Ishikawa (cell line): ENCODE results near the gene EMC8.

Source experiments
- CEBPB ChIP-seq: IDR thresholded peaks from 2 replicates; pipeline ENCODE4 v1.6.1; 2012
- CREB1 ChIP-seq: IDR thresholded peaks from 2 replicates; pipeline ENCODE4 v1.6.1; 2012; ENCODE audit warnings: low read depth
- EGR1 ChIP-seq: IDR thresholded peaks from 2 replicates; pipeline ENCODE4 v1.6.1; 2012
- EP300 ChIP-seq: IDR thresholded peaks from 2 replicates; pipeline ENCODE4 v1.6.1; 2012; ENCODE audit warnings: borderline replicate concordance
- FOXM1 ChIP-seq: IDR thresholded peaks from 2 replicates; pipeline ENCODE4 v1.6.1; 2012; ENCODE audit warnings: low read depth, borderline replicate concordance
- NFIC ChIP-seq: IDR thresholded peaks from 2 replicates; pipeline ENCODE4 v1.6.1; 2012
- RAD21 ChIP-seq: IDR thresholded peaks from 2 replicates; pipeline ENCODE4 v1.6.1; 2012; ENCODE audit warnings: low read depth
- TAF1 ChIP-seq: IDR thresholded peaks from 2 replicates; pipeline ENCODE4 v1.6.1; 2012; ENCODE audit warnings: low read depth, mild to moderate bottlenecking
- TCF12 ChIP-seq: IDR thresholded peaks from 2 replicates; pipeline ENCODE4 v1.6.1; 2012; ENCODE audit warnings: low read depth
- TEAD4 ChIP-seq: IDR thresholded peaks from 2 replicates; pipeline ENCODE4 v1.6.1; 2012
- YY1 ChIP-seq: IDR thresholded peaks from 2 replicates; pipeline ENCODE4 v1.6.1; 2012; ENCODE audit warnings: low read depth
- ZBTB7A ChIP-seq: IDR thresholded peaks from 2 replicates; pipeline ENCODE4 v1.6.1; 2012; ENCODE audit warnings: low read depth
- TF ChIP-seq, protein P1 (sequence below): IDR thresholded peaks from 2 replicates; pipeline ENCODE4 v1.6.1; 2012
- TF ChIP-seq, protein P2 (sequence below): IDR thresholded peaks from 2 replicates; pipeline ENCODE4 v1.6.1; 2012; ENCODE audit warnings: low read depth, mild to moderate bottlenecking
- TF ChIP-seq, protein P3 (sequence below): IDR thresholded peaks from 2 replicates; pipeline ENCODE4 v1.6.1; 2012

The EMC8 gene

DNA sequence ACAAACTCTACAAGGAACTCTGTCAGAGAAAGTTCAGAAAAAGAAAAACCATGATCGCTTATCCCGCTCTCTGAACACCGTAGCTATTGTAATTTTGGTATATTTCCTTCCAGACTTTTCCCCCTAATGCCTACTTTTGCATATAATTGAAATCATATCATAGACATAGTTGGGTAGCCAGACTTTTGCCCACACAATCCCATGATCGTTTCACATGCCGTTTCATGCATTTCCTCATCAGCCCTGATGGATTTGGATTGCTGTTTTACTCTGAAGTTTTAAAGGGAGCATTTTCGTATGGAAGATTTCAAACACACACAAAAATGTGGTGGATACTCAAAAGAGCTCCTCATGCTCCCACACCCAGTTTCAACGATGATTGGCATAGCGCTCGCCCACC lies 31.5 kb upstream of the EMC8 start:
- TF ChIP-seq, protein P1, sequence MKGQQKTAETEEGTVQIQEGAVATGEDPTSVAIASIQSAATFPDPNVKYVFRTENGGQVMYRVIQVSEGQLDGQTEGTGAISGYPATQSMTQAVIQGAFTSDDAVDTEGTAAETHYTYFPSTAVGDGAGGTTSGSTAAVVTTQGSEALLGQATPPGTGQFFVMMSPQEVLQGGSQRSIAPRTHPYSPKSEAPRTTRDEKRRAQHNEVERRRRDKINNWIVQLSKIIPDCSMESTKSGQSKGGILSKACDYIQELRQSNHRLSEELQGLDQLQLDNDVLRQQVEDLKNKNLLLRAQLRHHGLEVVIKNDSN: no peak
- no peak for TF ChIP-seq RAD21
- TF ChIP-seq CREB1: no peak

GRCh38 chr16:85829751-85830445 lies 30.6 kb upstream of the EMC8 start:
- TF ChIP-seq TCF12 (no peak), CREB1 (no peak)
- TF ChIP-seq, protein P1: no peak

GRCh38 chr16:85829171-85829719 lies 29.9 kb upstream of the EMC8 start:
- TF ChIP-seq FOXM1 (no peak), ZBTB7A (no peak)
- TF ChIP-seq, protein P2, sequence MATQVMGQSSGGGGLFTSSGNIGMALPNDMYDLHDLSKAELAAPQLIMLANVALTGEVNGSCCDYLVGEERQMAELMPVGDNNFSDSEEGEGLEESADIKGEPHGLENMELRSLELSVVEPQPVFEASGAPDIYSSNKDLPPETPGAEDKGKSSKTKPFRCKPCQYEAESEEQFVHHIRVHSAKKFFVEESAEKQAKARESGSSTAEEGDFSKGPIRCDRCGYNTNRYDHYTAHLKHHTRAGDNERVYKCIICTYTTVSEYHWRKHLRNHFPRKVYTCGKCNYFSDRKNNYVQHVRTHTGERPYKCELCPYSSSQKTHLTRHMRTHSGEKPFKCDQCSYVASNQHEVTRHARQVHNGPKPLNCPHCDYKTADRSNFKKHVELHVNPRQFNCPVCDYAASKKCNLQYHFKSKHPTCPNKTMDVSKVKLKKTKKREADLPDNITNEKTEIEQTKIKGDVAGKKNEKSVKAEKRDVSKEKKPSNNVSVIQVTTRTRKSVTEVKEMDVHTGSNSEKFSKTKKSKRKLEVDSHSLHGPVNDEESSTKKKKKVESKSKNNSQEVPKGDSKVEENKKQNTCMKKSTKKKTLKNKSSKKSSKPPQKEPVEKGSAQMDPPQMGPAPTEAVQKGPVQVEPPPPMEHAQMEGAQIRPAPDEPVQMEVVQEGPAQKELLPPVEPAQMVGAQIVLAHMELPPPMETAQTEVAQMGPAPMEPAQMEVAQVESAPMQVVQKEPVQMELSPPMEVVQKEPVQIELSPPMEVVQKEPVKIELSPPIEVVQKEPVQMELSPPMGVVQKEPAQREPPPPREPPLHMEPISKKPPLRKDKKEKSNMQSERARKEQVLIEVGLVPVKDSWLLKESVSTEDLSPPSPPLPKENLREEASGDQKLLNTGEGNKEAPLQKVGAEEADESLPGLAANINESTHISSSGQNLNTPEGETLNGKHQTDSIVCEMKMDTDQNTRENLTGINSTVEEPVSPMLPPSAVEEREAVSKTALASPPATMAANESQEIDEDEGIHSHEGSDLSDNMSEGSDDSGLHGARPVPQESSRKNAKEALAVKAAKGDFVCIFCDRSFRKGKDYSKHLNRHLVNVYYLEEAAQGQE: no peak

GRCh38 chr16:85828166-85828565 lies 28.8 kb upstream of the EMC8 start:
- TF ChIP-seq, protein P3, sequence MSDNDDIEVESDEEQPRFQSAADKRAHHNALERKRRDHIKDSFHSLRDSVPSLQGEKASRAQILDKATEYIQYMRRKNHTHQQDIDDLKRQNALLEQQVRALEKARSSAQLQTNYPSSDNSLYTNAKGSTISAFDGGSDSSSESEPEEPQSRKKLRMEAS: no peak
- TF ChIP-seq YY1 (no peak), TCF12 (no peak), ZBTB7A (no peak), EGR1 (no peak), EP300 (no peak), TAF1 (no peak), NFIC (no peak), CEBPB (no peak), RAD21 (no peak), TEAD4 (no peak), CREB1 (no peak), FOXM1 (no peak)
- TF ChIP-seq, protein P1: no peak
- TF ChIP-seq, protein P2: no peak

GRCh38 chr16:85826686-85827247 lies 27.4 kb upstream of the EMC8 start:
- TF ChIP-seq EP300 (no peak), EGR1 (no peak), TEAD4 (no peak), NFIC (no peak), CREB1 (no peak), TAF1 (no peak), CEBPB (no peak), YY1 (no peak), FOXM1 (no peak), ZBTB7A (no peak), TCF12 (no peak), RAD21 (no peak)
- TF ChIP-seq, protein P3: no peak
- TF ChIP-seq, protein P2: no peak
- TF ChIP-seq, protein P1: no peak
